ENCODE measurements around the gene SEZ6L.

Gene SEZ6L

DNA sequence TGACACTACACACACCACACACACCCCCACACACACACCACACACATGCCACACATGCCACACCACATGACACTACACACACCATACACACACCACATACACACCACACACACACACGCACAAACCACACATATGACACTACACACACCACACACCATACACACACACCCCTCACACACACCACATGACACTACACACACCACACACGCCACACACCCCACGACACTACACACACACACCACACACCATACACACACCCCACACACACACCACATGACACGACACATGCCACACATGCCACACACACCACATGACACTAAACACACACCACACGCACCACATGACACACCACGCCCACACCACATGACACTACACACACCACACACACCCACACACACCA is 158.0 kb downstream of the SEZ6L start:
- in situ Hi-C loops (cut with MboI; ENCODE audit: low sequenced_read_pairs), result no loop called here

GRCh38 chr22:26328221-26328620 is 159.0 kb downstream of the SEZ6L start:
- in situ Hi-C loops (cut with MboI; ENCODE audit: low sequenced_read_pairs), result no loop called here

- in situ Hi-C loops (cut with MboI; ENCODE audit: low sequenced_read_pairs), result no loop called here
Measured at GRCh38 chr22:26330971-26331625, 161.8 kb downstream of the SEZ6L start.

- in situ Hi-C loops (cut with MboI; ENCODE audit: low sequenced_read_pairs), result no loop called here
Measured at GRCh38 chr22:26333088-26333800, 164.0 kb downstream of the SEZ6L start.

GRCh38 chr22:26334232-26334631 is 165.0 kb downstream of the SEZ6L start:
- in situ Hi-C loops (cut with MboI; ENCODE audit: low sequenced_read_pairs), result no loop called here

DNA sequence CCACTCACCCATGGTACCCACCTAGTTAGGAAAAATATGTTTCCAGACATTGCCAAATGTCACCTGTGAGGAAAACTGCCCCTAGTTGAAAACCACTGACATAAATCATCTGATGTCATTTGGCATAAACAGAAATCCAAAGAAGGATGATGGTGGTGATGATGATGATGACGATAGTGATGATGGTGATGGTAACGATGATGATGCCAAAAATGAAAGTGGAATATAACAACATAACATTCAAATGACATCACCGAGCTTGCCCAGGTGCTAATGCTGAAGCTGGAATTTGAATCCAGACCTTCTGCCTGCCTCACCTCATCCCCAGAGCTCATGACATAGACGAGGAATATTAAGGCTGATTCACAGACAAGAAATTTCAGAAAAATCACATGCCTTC is 167.5 kb downstream of the SEZ6L start:
- in situ Hi-C loops (cut with MboI; ENCODE audit: low sequenced_read_pairs), result no loop called here

GRCh38 chr22:26339755-26340154 is 170.5 kb downstream of the SEZ6L start:
- in situ Hi-C loops (cut with MboI; ENCODE audit: low sequenced_read_pairs), result no loop called here

DNA sequence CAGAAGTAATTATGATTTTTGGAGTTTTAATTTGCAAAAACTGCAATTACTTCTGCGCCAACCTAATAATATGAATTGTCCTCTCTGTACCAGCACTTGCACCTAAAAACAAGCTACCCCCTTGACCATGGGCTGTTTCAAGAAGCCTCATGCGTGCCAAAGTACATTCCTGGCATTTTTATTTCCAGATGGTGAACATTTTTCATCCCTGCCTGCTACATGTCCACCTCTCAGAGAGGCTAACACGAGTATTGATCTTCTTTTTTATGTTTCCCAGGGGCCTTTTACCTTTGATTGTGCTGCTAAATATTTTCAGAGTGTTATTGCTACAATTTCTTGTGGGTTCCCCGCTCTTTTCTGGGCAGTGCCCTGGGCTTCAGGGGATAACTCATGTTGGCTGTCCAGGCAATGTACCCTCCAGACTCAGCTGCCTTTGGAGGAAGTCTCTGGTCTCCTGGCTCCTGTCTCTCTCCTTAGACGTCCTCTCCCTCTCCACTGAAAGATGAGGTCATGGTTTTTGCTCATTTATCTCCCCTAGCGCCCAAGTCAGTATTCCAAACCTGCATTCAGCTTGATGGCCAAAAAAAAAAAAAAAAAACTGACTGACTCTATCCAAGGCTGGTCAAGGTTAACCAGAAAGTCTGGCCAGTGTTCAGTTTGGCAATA is 173.6 kb downstream of the SEZ6L start:
- in situ Hi-C loops (cut with MboI; ENCODE audit: low sequenced_read_pairs), result no loop called here

- in situ Hi-C loops (cut with MboI; ENCODE audit: low sequenced_read_pairs), result no loop called here
Measured at GRCh38 chr22:26345496-26345895, 176.2 kb downstream of the SEZ6L start.

GRCh38 chr22:26348810-26349526 is 179.7 kb downstream of the SEZ6L start:
- in situ Hi-C loops (cut with MboI; ENCODE audit: low sequenced_read_pairs), result no loop called here

DNA sequence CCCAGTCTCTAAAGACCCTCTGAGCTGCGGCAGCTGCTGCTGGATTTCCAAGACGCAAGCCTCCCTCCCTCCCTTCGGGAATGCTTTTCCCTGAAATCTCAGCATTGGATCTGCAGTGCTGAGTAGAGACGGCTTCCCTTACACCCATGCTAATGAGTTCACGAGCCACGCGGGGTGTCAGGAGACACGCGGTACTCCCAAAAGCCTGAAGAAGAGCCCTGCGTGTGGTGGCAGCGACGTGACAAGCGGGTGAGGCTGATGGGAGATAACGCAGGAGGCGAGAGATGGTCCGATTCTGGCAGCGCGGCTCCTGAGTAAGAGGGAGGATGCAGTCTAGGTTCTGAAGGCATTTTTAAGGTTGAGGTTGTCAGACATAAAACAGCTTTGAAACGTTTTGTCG is 185.4 kb downstream of the SEZ6L start:
- in situ Hi-C loops (cut with MboI; ENCODE audit: low sequenced_read_pairs), result no loop called here

- in situ Hi-C loops (cut with MboI; ENCODE audit: low sequenced_read_pairs), result no loop called here
Measured at GRCh38 chr22:26357281-26357680, 188.0 kb downstream of the SEZ6L start.

GRCh38 chr22:26357813-26358212 is 188.6 kb downstream of the SEZ6L start:
- in situ Hi-C loops (cut with MboI; ENCODE audit: low sequenced_read_pairs), result no loop called here

GRCh38 chr22:26359156-26359555 is 189.9 kb downstream of the SEZ6L start:
- in situ Hi-C loops (cut with MboI; ENCODE audit: low sequenced_read_pairs), result no loop called here

- in situ Hi-C loops (cut with MboI; ENCODE audit: low sequenced_read_pairs), result no loop called here
Measured at GRCh38 chr22:26360169-26360885, 191.1 kb downstream of the SEZ6L start.

DNA sequence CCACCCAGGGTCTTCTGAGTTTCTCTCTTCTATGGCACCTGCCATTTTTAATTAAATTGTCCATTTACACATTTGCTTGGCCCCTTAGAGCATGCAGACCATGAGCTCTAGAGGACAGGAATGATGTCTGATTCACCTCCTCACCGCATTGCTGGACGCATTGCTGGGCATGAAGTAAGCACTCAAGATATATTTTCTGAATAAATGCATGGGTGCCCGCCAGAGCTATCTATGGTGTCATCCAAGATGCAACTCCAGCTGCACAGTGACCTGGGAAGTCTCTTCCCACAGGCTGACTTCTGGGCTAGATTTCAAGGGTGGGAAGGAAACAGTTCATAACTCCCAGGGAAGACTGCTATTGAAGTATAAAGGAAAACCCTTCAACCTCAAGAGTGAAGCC is 193.2 kb downstream of the SEZ6L start:
- in situ Hi-C loops (cut with MboI; ENCODE audit: low sequenced_read_pairs), result no loop called here

DNA sequence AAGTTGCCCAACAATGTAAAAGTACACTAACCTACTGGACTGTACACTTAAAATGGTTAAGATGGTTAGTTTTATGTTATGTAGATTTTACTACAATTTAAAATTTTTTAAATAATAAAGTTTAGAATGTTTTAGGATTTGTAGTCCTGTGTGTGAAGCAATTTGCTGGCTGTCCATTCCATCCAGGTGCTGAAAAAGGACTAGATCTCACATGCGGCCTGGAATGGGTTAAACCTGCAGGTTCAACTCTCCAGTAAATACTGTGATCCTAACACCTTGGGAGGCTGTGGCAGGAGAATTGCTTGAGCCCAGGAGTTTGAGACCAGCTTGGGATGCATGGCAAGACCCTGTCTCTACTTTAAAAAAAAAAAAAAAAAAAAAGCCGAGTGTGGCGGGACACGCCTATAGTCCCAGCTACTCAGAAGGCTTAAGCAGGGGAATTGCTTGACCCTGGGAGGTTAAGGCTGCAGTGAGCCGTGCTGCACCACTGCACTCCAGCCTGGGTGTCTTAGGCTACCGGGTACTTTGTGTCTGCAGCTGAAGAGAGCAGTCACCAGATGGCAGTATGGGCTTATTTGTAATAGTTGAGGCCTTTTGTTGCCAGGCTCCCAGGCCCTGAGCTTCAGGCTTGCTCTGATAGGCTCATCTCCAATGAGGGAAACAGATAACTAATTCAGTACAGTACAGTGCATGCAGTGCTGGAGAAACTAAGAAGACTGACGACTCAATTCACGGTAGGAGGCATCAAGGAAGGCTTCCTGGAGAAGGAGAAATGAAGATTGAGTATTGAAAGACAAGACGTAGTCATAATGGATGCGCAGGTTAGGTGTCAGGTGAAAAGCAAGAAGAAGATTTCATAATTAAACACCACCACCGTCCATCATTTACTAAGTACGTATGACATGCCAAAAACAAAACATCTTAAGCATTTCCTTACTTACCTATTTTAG is 195.1 kb downstream of the SEZ6L start:
- in situ Hi-C loops (cut with MboI; ENCODE audit: low sequenced_read_pairs), result no loop called here

DNA sequence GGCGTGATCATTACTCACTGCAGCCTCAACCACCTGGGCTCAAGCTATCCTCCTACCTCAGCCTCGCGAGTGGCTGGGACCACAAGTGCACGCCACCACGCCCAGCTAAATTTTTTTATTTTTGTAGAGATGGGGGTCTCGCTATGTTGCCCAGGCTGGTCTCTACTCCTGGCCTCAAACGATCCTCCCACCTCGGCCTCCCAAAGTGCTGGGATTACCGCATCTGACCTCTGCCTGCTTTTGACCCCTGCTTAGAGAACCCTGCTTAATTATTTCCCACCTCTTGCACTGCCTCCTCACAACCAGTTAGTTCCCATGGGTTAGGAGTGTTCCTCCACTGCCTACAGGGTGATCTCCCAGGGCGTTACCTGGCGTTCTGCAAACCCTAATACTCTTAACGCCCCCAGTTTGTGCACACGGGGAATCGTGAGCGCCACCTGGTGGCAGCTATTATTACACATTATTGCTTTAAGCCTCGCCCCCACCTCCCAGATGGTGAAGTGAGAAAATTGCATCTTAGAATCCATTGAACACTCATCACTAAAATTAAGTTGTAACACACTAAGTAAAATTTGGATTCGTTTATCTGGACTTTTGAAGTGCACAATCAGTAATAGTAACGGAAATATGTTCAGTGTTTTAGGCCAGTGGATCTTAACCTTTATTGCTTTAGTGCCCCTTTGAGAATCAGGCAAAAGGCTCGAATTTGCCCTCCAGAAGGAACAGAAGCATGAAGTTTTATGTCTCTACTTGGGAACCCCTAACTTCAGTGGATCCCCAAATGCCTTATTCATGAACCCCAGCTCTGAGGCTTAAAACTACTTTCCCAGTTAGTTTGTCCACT is 198.4 kb downstream of the SEZ6L start:
- in situ Hi-C loops (cut with MboI; ENCODE audit: low sequenced_read_pairs), result no loop called here

DNA sequence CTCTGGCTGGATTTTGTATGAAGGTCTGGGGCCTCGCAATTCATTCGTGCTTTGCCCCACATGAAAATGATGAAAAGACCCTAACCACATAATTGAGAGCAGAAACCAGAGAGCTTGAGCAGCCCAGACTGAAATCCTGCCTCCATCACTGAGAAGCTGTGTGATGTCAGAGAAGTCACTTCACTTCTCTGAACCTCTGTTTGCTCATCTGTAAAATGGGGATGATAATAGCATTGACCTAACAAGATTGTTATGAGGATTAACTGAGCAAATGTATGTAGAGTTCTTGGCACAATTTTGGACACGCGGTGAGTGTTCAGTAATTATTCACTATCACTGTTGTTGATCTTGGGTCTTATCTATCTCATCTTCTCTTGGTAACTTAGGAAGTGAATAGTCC is 203.6 kb downstream of the SEZ6L start:
- in situ Hi-C loops (cut with MboI; ENCODE audit: low sequenced_read_pairs), result no loop called here

Data from hTERT RPE-1 (cell line).